ENCODE results near the gene DIRAS3.

- TF ChIP-seq CTCF (IDR thresholded peaks at IDR 0.05) (no peak), POLR2A (IDR thresholded peaks at IDR 0.05) (no peak)
These were observed 2.8 kb downstream of the DIRAS3 start for GRCh38 chr1:68047659-68048026.
